K562 (cell line): Measurements from ENCODE around the gene CABP4. TPM values are rescaled to one million over a fixed set of nuclear protein-coding genes. Genes with fewer than 3 reads are reported as not detected.

Source experiments
- CBFA2T2 ChIP-seq: fragments of 450-650 bp; conservative IDR thresholded peaks from 2 replicates; pipeline ENCODE4 v1.6.1; 2017; ENCODE audit warnings: mild to moderate bottlenecking
- CC2D1A ChIP-seq: fragments of 450-650 bp; IDR thresholded peaks from 2 replicates; pipeline ENCODE4 v1.6.1; 2017; ENCODE audit warnings: mild to moderate bottlenecking
- CEBPG ChIP-seq, 3 experiments: fragments of 200-800 bp in 1 of 3; sonication (Bioruptor generic) in 1 of 3; sonication (generic) in 1 of 3; formaldehyde crosslinking in 1 of 3; IDR thresholded peaks in 2 of 3; conservative IDR thresholded peaks in 1 of 3; 2 replicates each; pipeline versions ENCODE4 v1.6.1 to v1.8.0; 2016 to 2022; ENCODE audit warnings: missing compliant biosample characterization in 2 of 3, missing genetic modification characterization in 2 of 3, mild to moderate bottlenecking in 1 of 3, missing genetic modification reagents in 1 of 3
- CHD1 ChIP-seq: fragments of 200-600 bp; sonication (generic); IDR thresholded peaks from one replicate; pipeline ENCODE4 v1.6.1; 2012; ENCODE audit warnings: mild to moderate bottlenecking, moderate library complexity, low read length, inconsistent platforms
- ERF ChIP-seq: fragments of 450-650 bp; formaldehyde crosslinking; IDR thresholded peaks from 2 replicates; pipeline ENCODE4 v1.4.0; 2020; ENCODE audit warnings: mild to moderate bottlenecking, mixed read lengths
- FOXP1 ChIP-seq: sonication (generic); formaldehyde crosslinking; IDR thresholded peaks from 2 replicates; pipeline ENCODE4 v1.8.0; 2022; ENCODE audit warnings: mild to moderate bottlenecking, missing genetic modification reagents
- HINFP ChIP-seq: fragments of 450-650 bp; conservative IDR thresholded peaks from 2 replicates; pipeline ENCODE4 v1.6.1; 2016; ENCODE audit warnings: missing genetic modification characterization, low read depth, mild to moderate bottlenecking, control low read depth, missing compliant biosample characterization
- MTA1 ChIP-seq: fragments of 450-650 bp; IDR thresholded peaks from 2 replicates; pipeline ENCODE4 v1.6.1; 2017; ENCODE audit warnings: borderline replicate concordance
- SAP30 ChIP-seq: fragments of 200-600 bp; sonication (generic); IDR thresholded peaks from 2 replicates; pipeline ENCODE4 v1.6.1; 2012; ENCODE audit warnings: borderline replicate concordance, low read depth, mild to moderate bottlenecking, moderate library complexity, low read length, control low read depth, inconsistent platforms; ENCODE audit not compliant: insufficient read depth, poor library complexity, severe bottlenecking
- SMAD1 ChIP-seq: fragments of 150-350 bp; IDR thresholded peaks from 2 replicates; pipeline ENCODE4 v1.6.1; 2014; ENCODE audit warnings: low read length, low read depth; ENCODE audit not compliant: partially characterized antibody
- TCF15 ChIP-seq: fragments of 250-450 bp; sonication (Bioruptor Pico); IDR thresholded peaks from 2 replicates; pipeline ENCODE4 v1.8.0; 2022; ENCODE audit warnings: moderate library complexity, mild to moderate bottlenecking, inconsistent platforms
- ZBTB1 ChIP-seq: sonication (generic); formaldehyde crosslinking; IDR thresholded peaks from 2 replicates; pipeline ENCODE4 v1.8.1; 2023; ENCODE audit warnings: missing genetic modification reagents, low read depth, mild to moderate bottlenecking, borderline replicate concordance
- ZNF717 ChIP-seq: fragments of 250-450 bp; sonication (Bioruptor Pico); IDR thresholded peaks from 2 replicates; pipeline ENCODE4 v1.5.0; 2021
- polyA plus RNA-seq, 8 experiments: library from polyadenylated mRNA; depleted of rRNA in 4 of 8; stranded (reverse) in 5 of 8; unstranded in 3 of 8; fragments of >200 nt; fragmentation: Nextera tagmentation in 2 of 8; fragmentation: Illumina TruSeq in 1 of 8; extraction: Ambion mirVana in 2 of 8; extraction: Trizol in 1 of 8; gene quantifications; 2 replicates each; pipeline versions ENCODE4 v1.2.1 to v1.2.3, GENCODE V29; 2011 to 2014; ENCODE audit warnings: inconsistent platforms in 1 of 8, missing spikeins in 1 of 8
- total RNA-seq, 7 experiments: library from RNA; depleted of rRNA in 6 of 7; stranded (reverse); fragments of >200 nt in 6 of 7; fragmentation: Illumina TruSeq in 2 of 7; extraction: Trizol in 2 of 7; gene quantifications; 2 replicates each; pipeline versions ENCODE4 v1.2.1 to v1.2.3, GENCODE V29; 2011 to 2021; ENCODE audit warnings: low replicate concordance in 1 of 7
- TF ChIP-seq, protein P1 (sequence below), 2 experiments: fragments of 450-650 bp; IDR thresholded peaks; 2 replicates each; pipeline ENCODE4 v1.6.1; 2016; ENCODE audit warnings: mild to moderate bottlenecking in 2 of 2, borderline replicate concordance in 1 of 2, low read depth in 1 of 2, moderate library complexity in 1 of 2

CABP4 gene
- total and polyA plus RNA-seq, 9 of the 15 experiments (the other 6 are each of a cell fraction or from before 2014, with no cell fraction given): 0.11 TPM; not detected in 8

GRCh38 chr11:67505605-67506396 lies 50.6 kb downstream of the CABP4 start (continued):
- TF ChIP-seq HINFP (tag): no peak
- no peak for TF ChIP-seq CEBPG (CRISPR knock-in tag; IDR thresholded peaks at IDR 0.05)
- TF ChIP-seq CEBPG (tag; conservative IDR thresholded peaks at IDR 0.05 in 1 of 2, IDR thresholded peaks at IDR 0.05 in 1 of 2): no peak
- no peak for TF ChIP-seq ZBTB1 (CRISPR knock-in tag)
- TF ChIP-seq MTA1: 0 out of 2 replicates have a peak, but pooled peaks have one; percentile 11
- peak; percentile 70; the same call in 1 of the 2 replicates for TF ChIP-seq ERF (CRISPR knock-in tag)
- TF ChIP-seq FOXP1: no peak
- no peak for TF ChIP-seq ZNF717 (CRISPR knock-in tag)
- no peak for TF ChIP-seq TCF15 (CRISPR knock-in tag)
- no peak for TF ChIP-seq SMAD1
- TF ChIP-seq, protein P1, sequence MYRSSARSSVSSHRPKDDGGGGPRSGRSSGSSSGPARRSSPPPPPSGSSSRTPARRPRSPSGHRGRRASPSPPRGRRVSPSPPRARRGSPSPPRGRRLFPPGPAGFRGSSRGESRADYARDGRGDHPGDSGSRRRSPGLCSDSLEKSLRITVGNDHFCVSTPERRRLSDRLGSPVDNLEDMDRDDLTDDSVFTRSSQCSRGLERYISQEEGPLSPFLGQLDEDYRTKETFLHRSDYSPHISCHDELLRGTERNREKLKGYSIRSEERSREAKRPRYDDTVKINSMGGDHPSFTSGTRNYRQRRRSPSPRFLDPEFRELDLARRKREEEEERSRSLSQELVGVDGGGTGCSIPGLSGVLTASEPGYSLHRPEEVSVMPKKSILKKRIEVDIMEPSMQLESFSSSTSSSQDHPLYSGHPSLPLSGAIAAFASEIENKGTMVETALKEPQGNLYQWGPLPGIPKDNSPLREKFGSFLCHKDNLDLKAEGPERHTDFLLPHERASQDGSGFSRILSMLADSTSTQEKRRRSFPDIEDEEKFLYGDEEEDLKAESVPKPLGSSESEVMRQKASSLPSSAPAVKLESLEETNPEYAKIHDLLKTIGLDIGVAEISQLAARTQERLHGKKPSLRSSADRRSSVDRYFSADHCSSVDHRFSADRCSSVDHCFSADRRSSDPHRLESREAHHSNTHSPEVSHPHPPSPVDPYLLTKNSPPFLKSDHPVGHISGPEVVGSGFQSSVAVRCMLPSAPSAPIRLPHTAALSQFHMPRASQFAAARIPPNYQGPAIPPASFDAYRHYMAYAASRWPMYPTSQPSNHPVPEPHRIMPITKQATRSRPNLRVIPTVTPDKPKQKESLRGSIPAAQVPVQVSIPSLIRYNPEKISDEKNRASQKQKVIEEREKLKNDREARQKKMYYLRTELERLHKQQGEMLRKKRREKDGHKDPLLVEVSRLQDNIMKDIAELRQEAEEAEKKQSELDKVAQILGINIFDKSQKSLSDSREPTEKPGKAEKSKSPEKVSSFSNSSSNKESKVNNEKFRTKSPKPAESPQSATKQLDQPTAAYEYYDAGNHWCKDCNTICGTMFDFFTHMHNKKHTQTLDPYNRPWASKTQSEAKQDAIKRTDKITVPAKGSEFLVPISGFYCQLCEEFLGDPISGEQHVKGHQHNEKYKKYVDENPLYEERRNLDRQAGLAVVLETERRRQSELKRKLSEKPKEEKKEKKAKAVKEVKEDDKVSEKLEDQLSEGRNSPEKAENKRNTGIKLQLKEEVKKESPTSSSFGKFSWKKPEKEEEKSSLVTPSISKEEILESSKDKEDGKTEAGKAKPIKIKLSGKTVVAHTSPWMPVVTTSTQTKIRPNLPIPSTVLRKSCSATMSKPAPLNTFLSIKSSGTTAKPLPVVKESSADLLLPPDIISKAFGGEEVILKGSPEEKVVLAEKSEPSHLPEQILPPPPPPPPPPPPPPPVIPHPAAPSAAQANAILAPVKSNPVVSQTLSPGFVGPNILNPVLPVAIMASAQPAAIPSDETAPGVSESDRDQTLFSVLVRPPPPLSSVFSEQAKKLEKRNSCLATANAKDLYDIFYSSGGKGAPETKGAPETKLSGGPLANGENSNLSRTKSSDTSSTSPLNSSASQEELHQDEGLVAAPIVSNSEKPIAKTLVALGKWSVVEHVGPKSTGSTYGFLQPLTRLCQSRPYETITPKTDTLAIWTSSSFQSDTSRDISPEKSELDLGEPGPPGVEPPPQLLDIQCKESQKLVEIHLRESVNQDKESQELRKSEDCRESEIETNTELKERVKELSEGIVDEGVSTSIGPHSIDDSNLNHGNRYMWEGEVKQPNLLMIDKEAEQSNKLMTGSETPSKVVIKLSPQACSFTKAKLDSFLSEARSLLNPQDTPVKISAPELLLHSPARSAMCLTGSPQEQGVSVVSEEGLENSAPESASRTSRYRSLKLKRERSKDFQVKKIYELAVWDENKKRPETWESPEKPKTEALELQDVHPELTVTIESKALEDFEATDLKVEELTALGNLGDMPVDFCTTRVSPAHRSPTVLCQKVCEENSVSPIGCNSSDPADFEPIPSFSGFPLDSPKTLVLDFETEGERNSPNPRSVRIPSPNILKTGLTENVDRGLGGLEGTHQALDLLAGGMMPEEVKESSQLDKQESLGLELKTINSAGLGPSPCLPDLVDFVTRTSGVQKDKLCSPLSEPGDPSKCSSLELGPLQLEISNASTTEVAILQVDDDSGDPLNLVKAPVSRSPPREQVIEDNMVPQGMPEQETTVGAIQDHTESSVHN (IDR thresholded peaks at IDR 0.05; ENCODE audit: borderline replicate concordance in 1 of 2, low read depth in 1 of 2): no peak
- no peak for TF ChIP-seq SAP30
- no peak for TF ChIP-seq CBFA2T2
- TF ChIP-seq CHD1: no peak
- TF ChIP-seq CC2D1A: peak; percentile 55; the same call in 1 of the 2 replicates
